H9 (cell line): ENCODE results near the gene FBXO42. TPM values are rescaled to one million over a fixed set of nuclear protein-coding genes. Genes with fewer than 3 reads are reported as not detected.
"Not testable (repeated sequence)": the region's sequence is repeated elsewhere in the genome, so short reads cannot be mapped to it uniquely, and the experiment has no call there.

ENCODE experiments used
- DNase-seq: peaks from one replicate; pipeline ENCODE4 v3.0.0-alpha.2; 2017
- H2AFZ ChIP-seq: one replicate; pipeline ENCODE4 v1.6.1; 2013; ENCODE audit warnings: mild to moderate bottlenecking, low read length, control low read depth, moderate library complexity
- H2AK5ac ChIP-seq: 2 replicates; pipeline ENCODE4 v1.6.1; 2013; ENCODE audit warnings: low read length, control low read depth, mixed read lengths; ENCODE audit not compliant: insufficient read length
- H2BK120ac ChIP-seq: one replicate; pipeline ENCODE4 v1.6.1; 2013; ENCODE audit warnings: low read depth, mild to moderate bottlenecking, low read length, control low read depth, inconsistent platforms; ENCODE audit not compliant: poor library complexity, severe bottlenecking
- H2BK12ac ChIP-seq: 2 replicates; pipeline ENCODE4 v1.6.1; 2013; ENCODE audit warnings: low read length, control low read depth, mixed read lengths, low read depth; ENCODE audit not compliant: insufficient read length
- H2BK15ac ChIP-seq: 2 replicates; pipeline ENCODE4 v1.6.1; 2013; ENCODE audit warnings: low read depth, low read length, control low read depth
- H2BK20ac ChIP-seq: one replicate; pipeline ENCODE4 v1.6.1; 2013; ENCODE audit warnings: low read depth, mild to moderate bottlenecking, low read length, control low read depth, inconsistent platforms; ENCODE audit not compliant: poor library complexity, severe bottlenecking
- H2BK5ac ChIP-seq: 2 replicates; pipeline ENCODE4 v1.6.1; 2013; ENCODE audit warnings: low read length, control low read depth, mixed read lengths; ENCODE audit not compliant: insufficient read length
- H3K14ac ChIP-seq: 2 replicates; pipeline ENCODE4 v1.6.1; 2013; ENCODE audit warnings: low read length, control low read depth; ENCODE audit not compliant: insufficient read depth
- H3K18ac ChIP-seq: 2 replicates; pipeline ENCODE4 v1.6.1; 2013; ENCODE audit warnings: low read depth, mild to moderate bottlenecking, mixed read lengths, low read length, control low read depth; ENCODE audit not compliant: insufficient read length
- H3K23ac ChIP-seq: 2 replicates; pipeline ENCODE4 v1.6.1; 2013; ENCODE audit warnings: low read length, control low read depth, mixed read lengths, low read depth; ENCODE audit not compliant: insufficient read length
- H3K23me2 ChIP-seq: 2 replicates; pipeline ENCODE4 v1.6.1; 2013; ENCODE audit warnings: low read depth, mild to moderate bottlenecking, mixed read lengths, low read length, control low read depth; ENCODE audit not compliant: insufficient read length, poor library complexity, severe bottlenecking
- H3K27ac ChIP-seq: 2 replicates; pipeline ENCODE4 v1.5.1; 2013; ENCODE audit warnings: low read length, control low read depth, mixed read lengths, low read depth; ENCODE audit not compliant: insufficient read length
- H3K27me3 ChIP-seq: 2 replicates; pipeline ENCODE4 v1.6.1; 2013; ENCODE audit warnings: low read length, control low read depth, inconsistent platforms; ENCODE audit not compliant: insufficient read depth
- H3K4ac ChIP-seq: 2 replicates; pipeline ENCODE4 v1.6.1; 2013; ENCODE audit warnings: low read depth, mild to moderate bottlenecking, control low read depth, inconsistent platforms, low read length, moderate library complexity
- H3K4me1 ChIP-seq: 2 replicates; pipeline ENCODE4 v1.6.1; 2013; ENCODE audit warnings: low read length, control low read depth, inconsistent platforms; ENCODE audit not compliant: insufficient read depth
- H3K4me2 ChIP-seq: 2 replicates; pipeline ENCODE4 v1.6.1; 2013; ENCODE audit warnings: low read length, control low read depth, mixed read lengths; ENCODE audit not compliant: insufficient read length, insufficient read depth
- H3K56ac ChIP-seq: 2 replicates; pipeline ENCODE4 v1.6.1; 2013; ENCODE audit warnings: low read depth, mild to moderate bottlenecking, mixed read lengths, low read length, control low read depth; ENCODE audit not compliant: insufficient read length
- H3K79me1 ChIP-seq: 2 replicates; pipeline ENCODE4 v1.6.1; 2013; ENCODE audit warnings: low read depth, mild to moderate bottlenecking, moderate library complexity, low read length, control low read depth, inconsistent platforms; ENCODE audit not compliant: insufficient read depth, poor library complexity, severe bottlenecking
- H3K79me2 ChIP-seq: 2 replicates; pipeline ENCODE4 v1.6.1; 2013; ENCODE audit warnings: low read length, control low read depth, inconsistent platforms; ENCODE audit not compliant: insufficient read depth
- H3K9ac ChIP-seq: 2 replicates; pipeline ENCODE4 v1.6.1; 2013; ENCODE audit warnings: low read length, control low read depth, mixed read lengths; ENCODE audit not compliant: insufficient read length; ENCODE audit errors: extremely low read depth
- H3K9me3 ChIP-seq: one replicate; pipeline ENCODE4 v1.6.1; 2013; ENCODE audit warnings: low read depth, low read length, inconsistent platforms; ENCODE audit not compliant: control insufficient read depth
- H3T11ph ChIP-seq: one replicate; pipeline ENCODE4 v1.6.1; 2013; ENCODE audit warnings: mild to moderate bottlenecking, low read length, control low read depth, inconsistent platforms
- H4K20me1 ChIP-seq: one replicate; pipeline ENCODE4 v1.6.1; 2013; ENCODE audit not compliant: control insufficient read depth, insufficient read length, insufficient read depth
- H4K5ac ChIP-seq: 2 replicates; pipeline ENCODE4 v1.6.1; 2013; ENCODE audit warnings: low read depth, mild to moderate bottlenecking, mixed read lengths, low read length, control low read depth; ENCODE audit not compliant: insufficient read length
- H4K8ac ChIP-seq: replicated peaks from 2 replicates; pipeline ENCODE4 v1.6.1; 2013; ENCODE audit warnings: low read length, control low read depth, mixed read lengths, low read depth; ENCODE audit not compliant: insufficient read length
- H4K91ac ChIP-seq: 2 replicates; pipeline ENCODE4 v1.6.1; 2013; ENCODE audit warnings: low read depth, mild to moderate bottlenecking, moderate library complexity, mixed read lengths, low read length, control low read depth; ENCODE audit not compliant: insufficient read length
- H3K27ac Mint-ChIP-seq, 3 experiments: 2 replicates in 2 of 3; 3 replicates in 1 of 3; pipeline ENCODE4 v1.8.0; 2020 to 2021; ENCODE audit warnings: mixed read lengths in 3 of 3, mild to moderate bottlenecking in 1 of 3, moderate library complexity in 1 of 3
- H3K27me3 Mint-ChIP-seq: 2 replicates; pipeline ENCODE4 v1.8.0; 2021; ENCODE audit warnings: low read depth, mild to moderate bottlenecking, moderate library complexity, mixed read lengths
- H3K36me3 Mint-ChIP-seq, 3 experiments: 2 replicates in 2 of 3; 3 replicates in 1 of 3; pipeline ENCODE4 v1.8.0; 2020 to 2021; ENCODE audit warnings: low read depth in 3 of 3, mixed read lengths in 3 of 3; ENCODE audit not compliant: insufficient read depth in 1 of 3
- H3K4me1 Mint-ChIP-seq, 2 experiments: 2 replicates each; pipeline ENCODE4 v1.8.0; 2020; ENCODE audit warnings: mixed read lengths in 2 of 2
- H3K4me3 Mint-ChIP-seq, 2 experiments: 2 replicates in 1 of 2; 3 replicates in 1 of 2; pipeline ENCODE4 v1.8.0; 2020 to 2021; ENCODE audit warnings: mild to moderate bottlenecking in 2 of 2, mixed read lengths in 2 of 2, moderate library complexity in 1 of 2
- H3K9me3 Mint-ChIP-seq, 2 experiments: 2 replicates in 1 of 2; 3 replicates in 1 of 2; pipeline ENCODE4 v1.8.0; 2020; ENCODE audit warnings: mild to moderate bottlenecking in 2 of 2, mixed read lengths in 2 of 2, moderate library complexity in 1 of 2
- WGBS: extraction: QIAGEN DNeasy Blood & Tissue Kit; methylation state at CpG from one replicate; pipeline ENCODE4 v1.1.7; 2013; ENCODE audit warnings: missing lambda C conversion rate, low lambda C conversion rate, mixed read lengths; ENCODE audit not compliant: insufficient read length; ENCODE audit errors: extremely low coverage; 5-methylcytosine and 5-hydroxymethylcytosine counted together
- total RNA-seq: library from RNA; stranded (reverse); gene quantifications from 2 replicates; pipeline ENCODE4 v1.2.1, GENCODE V29; 2021
- TF ChIP-seq, protein P1 (sequence below): fragments of 200-600 bp; sonication (generic); conservative IDR thresholded peaks from 3 replicates; pipeline ENCODE4 v1.8.0; 2021; ENCODE audit warnings: antibody characterized with exemption, mild to moderate bottlenecking

The FBXO42 gene
- total RNA-seq, 1 experiment from 2014 or later, result 17.4 TPM

DNA sequence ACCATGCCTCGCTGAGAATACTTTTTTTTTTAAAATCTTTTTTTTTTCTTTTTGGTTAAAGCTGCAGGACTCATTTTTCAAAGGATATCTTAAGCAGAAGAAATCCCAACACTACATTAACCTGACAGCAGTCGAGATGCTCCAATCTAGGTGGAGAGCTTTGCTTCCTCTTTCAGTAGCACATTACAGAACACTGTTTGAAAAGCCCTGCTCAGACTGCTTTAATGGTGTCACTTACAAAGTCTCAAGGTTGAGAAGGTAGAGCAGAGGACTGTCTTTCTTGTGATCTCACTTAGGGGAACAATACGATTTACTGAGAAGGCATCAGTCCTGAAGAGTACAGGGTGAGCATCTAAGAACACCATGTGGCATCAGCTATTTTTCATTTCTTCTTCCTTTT, 94.3 kb downstream of the FBXO42 start:
- H3K27ac ChIP-seq, result no peak overlapping the region
- no peak overlapping the region for H3K14ac ChIP-seq
- no peak overlapping the region for H3K23ac ChIP-seq
- H3K4me1 ChIP-seq, result no peaks in the 10 kb centered on the region
- no CpG with 5 or more reads among the region's 3 CpGs for WGBS
- no peak overlapping the region for H3K4me2 ChIP-seq
- no peak overlapping the region for H3K18ac ChIP-seq
- H3K27me3 ChIP-seq, result no peaks in the 10 kb centered on the region
- H3K9me3 ChIP-seq, result no peaks in the 10 kb centered on the region
- H3T11ph ChIP-seq, result no peak overlapping the region
- H2BK20ac ChIP-seq, result no peak overlapping the region
- no peak overlapping the region for H2AFZ ChIP-seq
- no peak overlapping the region for H2BK5ac ChIP-seq
- no peak overlapping the region for H2BK120ac ChIP-seq
- peak overlapping the region in 1 of 3 experiments; percentile 80; a peak in 1 of 7 replicates for H3K27ac Mint-ChIP-seq
- H4K8ac ChIP-seq, result no peak overlapping the region
- no peaks in the 10 kb centered on the region for H3K9me3 Mint-ChIP-seq
- H3K56ac ChIP-seq, result no peak overlapping the region
- H3K23me2 ChIP-seq, result no peaks in the 10 kb centered on the region
- H3K4me1 Mint-ChIP-seq, result peaks cover 6 to 14% of the 10 kb centered on the region in 2 experiments
- H3K27me3 Mint-ChIP-seq, result no peaks in the 10 kb centered on the region
- H3K4ac ChIP-seq, result no peak overlapping the region
- no peak overlapping the region for H4K91ac ChIP-seq
- no peak for DNase-seq
- H2AK5ac ChIP-seq, result no peak overlapping the region
- H3K4me3 Mint-ChIP-seq, result no peak overlapping the region
- H3K9ac ChIP-seq, result no peak overlapping the region
- TF ChIP-seq, protein P1, sequence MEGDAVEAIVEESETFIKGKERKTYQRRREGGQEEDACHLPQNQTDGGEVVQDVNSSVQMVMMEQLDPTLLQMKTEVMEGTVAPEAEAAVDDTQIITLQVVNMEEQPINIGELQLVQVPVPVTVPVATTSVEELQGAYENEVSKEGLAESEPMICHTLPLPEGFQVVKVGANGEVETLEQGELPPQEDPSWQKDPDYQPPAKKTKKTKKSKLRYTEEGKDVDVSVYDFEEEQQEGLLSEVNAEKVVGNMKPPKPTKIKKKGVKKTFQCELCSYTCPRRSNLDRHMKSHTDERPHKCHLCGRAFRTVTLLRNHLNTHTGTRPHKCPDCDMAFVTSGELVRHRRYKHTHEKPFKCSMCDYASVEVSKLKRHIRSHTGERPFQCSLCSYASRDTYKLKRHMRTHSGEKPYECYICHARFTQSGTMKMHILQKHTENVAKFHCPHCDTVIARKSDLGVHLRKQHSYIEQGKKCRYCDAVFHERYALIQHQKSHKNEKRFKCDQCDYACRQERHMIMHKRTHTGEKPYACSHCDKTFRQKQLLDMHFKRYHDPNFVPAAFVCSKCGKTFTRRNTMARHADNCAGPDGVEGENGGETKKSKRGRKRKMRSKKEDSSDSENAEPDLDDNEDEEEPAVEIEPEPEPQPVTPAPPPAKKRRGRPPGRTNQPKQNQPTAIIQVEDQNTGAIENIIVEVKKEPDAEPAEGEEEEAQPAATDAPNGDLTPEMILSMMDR, result no peak
- H4K5ac ChIP-seq, result no peak overlapping the region
- H4K20me1 ChIP-seq, result no peaks in the 10 kb centered on the region
- no peaks in the 10 kb centered on the region for H3K79me2 ChIP-seq
- peaks cover 4 to 19% (median 15%) of the 10 kb centered on the region in 3 experiments; a peak in 5 of 7 replicates for H3K36me3 Mint-ChIP-seq
- H2BK15ac ChIP-seq, result no peak overlapping the region
- no peaks in the 10 kb centered on the region for H3K79me1 ChIP-seq
- H2BK12ac ChIP-seq, result no peak overlapping the region

DNA sequence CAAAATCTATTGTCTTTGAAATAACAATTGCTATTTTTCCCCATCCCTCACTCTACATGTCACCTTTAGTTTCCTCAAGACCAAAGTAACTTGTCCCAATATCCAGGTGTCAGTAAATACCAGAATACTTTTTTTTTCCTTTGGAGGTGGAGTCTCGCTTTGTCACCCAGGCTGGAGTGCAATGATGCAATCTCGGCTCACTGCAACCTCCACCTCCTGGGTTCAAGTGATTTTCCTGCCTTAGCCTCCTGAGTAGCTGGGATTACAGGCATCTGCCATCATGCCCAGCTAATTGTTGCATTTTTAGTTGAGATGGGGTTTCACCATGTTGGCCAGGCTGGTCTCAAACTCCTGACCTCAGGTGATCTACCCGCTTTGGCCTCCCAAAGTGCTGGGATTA, 94.7 kb downstream of the FBXO42 start:
- not testable (repeated sequence) for H2BK120ac ChIP-seq, H3K9me3 Mint-ChIP-seq, H2BK5ac ChIP-seq, H3K79me1 ChIP-seq, H2BK15ac ChIP-seq, H3K18ac ChIP-seq, H3K9me3 ChIP-seq, H3K23me2 ChIP-seq, H3K4me1 ChIP-seq, H3K27me3 Mint-ChIP-seq, H3K23ac ChIP-seq, H2AK5ac ChIP-seq, H3K4ac ChIP-seq, H3K4me3 Mint-ChIP-seq, H3K79me2 ChIP-seq, H4K20me1 ChIP-seq, H3T11ph ChIP-seq, H2BK20ac ChIP-seq, H3K27me3 ChIP-seq, H2AFZ ChIP-seq, H4K91ac ChIP-seq, H2BK12ac ChIP-seq, H3K14ac ChIP-seq, H3K27ac ChIP-seq, H3K56ac ChIP-seq, H3K9ac ChIP-seq, H3K4me2 ChIP-seq, DNase-seq, H4K8ac ChIP-seq, H4K5ac ChIP-seq
- WGBS, result no CpG with 5 or more reads among the region's 3 CpGs
- peak overlapping the region in 2 of 3 experiments; percentile 4 to 68; a peak in 3 of 7 replicates for H3K27ac Mint-ChIP-seq
- peaks cover 4 to 23% (median 18%) of the 10 kb centered on the region in 3 experiments; a peak in 5 of 7 replicates for H3K36me3 Mint-ChIP-seq
- peaks cover 6 to 14% of the 10 kb centered on the region in 2 experiments for H3K4me1 Mint-ChIP-seq
